Activated T-cell treated with anti-CD3 and anti-CD28 coated beads, Interleukin-2, amount 50 U/mL, for 1 hour (primary cell): ENCODE data around the gene TULP4.
"Not testable (repeated sequence)": the region's sequence is repeated elsewhere in the genome, so short reads cannot be mapped to it uniquely, and the experiment has no call there.

Experiments used
- DNase-seq: peaks from one replicate; pipeline ENCODE4 v3.0.0-alpha.2; 2020

TULP4 gene

GRCh38 chr6:158332237-158332636, 20.0 kb downstream of the TULP4 start:
- no peak for DNase-seq

GRCh38 chr6:158333094-158333493, 20.8 kb downstream of the TULP4 start:
- DNase-seq, result no peak

- DNase-seq, result no peak
These were observed 22.3 kb downstream of the TULP4 start for GRCh38 chr6:158334534-158334933.

- no peak for DNase-seq
These were observed 25.1 kb downstream of the TULP4 start for GRCh38 chr6:158337332-158337731.

- DNase-seq, result no peak
These were observed 26.2 kb downstream of the TULP4 start for GRCh38 chr6:158338311-158339112.

- not testable (repeated sequence) for DNase-seq
These were observed 26.9 kb downstream of the TULP4 start for GRCh38 chr6:158339197-158339596.

- DNase-seq, result no peak
These were observed 28.0 kb downstream of the TULP4 start for GRCh38 chr6:158340252-158340651.

GRCh38 chr6:158344534-158344933, 32.3 kb downstream of the TULP4 start:
- DNase-seq, result no peak

GRCh38 chr6:158345444-158345843, 33.2 kb downstream of the TULP4 start:
- not testable (repeated sequence) for DNase-seq

GRCh38 chr6:158347335-158347734, 35.1 kb downstream of the TULP4 start:
- DNase-seq, result no peak

- DNase-seq, result not testable (repeated sequence)
These were observed 36.7 kb downstream of the TULP4 start for GRCh38 chr6:158348737-158349504.

- not testable (repeated sequence) for DNase-seq
These were observed 37.4 kb downstream of the TULP4 start for GRCh38 chr6:158349505-158350275.

GRCh38 chr6:158350731-158351130, 38.5 kb downstream of the TULP4 start:
- not testable (repeated sequence) for DNase-seq

- DNase-seq, result no peak
These were observed 41.9 kb downstream of the TULP4 start for GRCh38 chr6:158353883-158354877.

- no peak for DNase-seq
These were observed 44.6 kb downstream of the TULP4 start for GRCh38 chr6:158356586-158357546.

- DNase-seq, result no peak
These were observed 45.4 kb downstream of the TULP4 start for GRCh38 chr6:158357570-158358216.

GRCh38 chr6:158358450-158359077, 46.3 kb downstream of the TULP4 start:
- DNase-seq, result no peak

GRCh38 chr6:158361068-158361467, 48.8 kb downstream of the TULP4 start:
- DNase-seq, result no peak

GRCh38 chr6:158361961-158362669, 49.9 kb downstream of the TULP4 start:
- no peak for DNase-seq
